Esophagus squamous epithelium (tissue), 4 donors: ENCODE data around the gene CLEC14A.

Experiments
- CTCF ChIP-seq, 6 experiments: fragments of 450-650 bp in 4 of 6; fragments of 200-600 bp in 2 of 6; sonication (generic) in 2 of 6; IDR thresholded peaks; one replicate each; pipeline ENCODE4 v1.5.1; 2016 to 2019; ENCODE audit warnings: antibody characterized with exemption in 6 of 6, mild to moderate bottlenecking in 4 of 6, moderate library complexity in 4 of 6
- POLR2A ChIP-seq, 4 donors: fragments of 450-650 bp; IDR thresholded peaks; one replicate each; pipeline ENCODE4 v1.6.1; 2017; ENCODE audit warnings: antibody characterized with exemption in 4 of 4, mild to moderate bottlenecking in 4 of 4, moderate library complexity in 3 of 4

DNA sequence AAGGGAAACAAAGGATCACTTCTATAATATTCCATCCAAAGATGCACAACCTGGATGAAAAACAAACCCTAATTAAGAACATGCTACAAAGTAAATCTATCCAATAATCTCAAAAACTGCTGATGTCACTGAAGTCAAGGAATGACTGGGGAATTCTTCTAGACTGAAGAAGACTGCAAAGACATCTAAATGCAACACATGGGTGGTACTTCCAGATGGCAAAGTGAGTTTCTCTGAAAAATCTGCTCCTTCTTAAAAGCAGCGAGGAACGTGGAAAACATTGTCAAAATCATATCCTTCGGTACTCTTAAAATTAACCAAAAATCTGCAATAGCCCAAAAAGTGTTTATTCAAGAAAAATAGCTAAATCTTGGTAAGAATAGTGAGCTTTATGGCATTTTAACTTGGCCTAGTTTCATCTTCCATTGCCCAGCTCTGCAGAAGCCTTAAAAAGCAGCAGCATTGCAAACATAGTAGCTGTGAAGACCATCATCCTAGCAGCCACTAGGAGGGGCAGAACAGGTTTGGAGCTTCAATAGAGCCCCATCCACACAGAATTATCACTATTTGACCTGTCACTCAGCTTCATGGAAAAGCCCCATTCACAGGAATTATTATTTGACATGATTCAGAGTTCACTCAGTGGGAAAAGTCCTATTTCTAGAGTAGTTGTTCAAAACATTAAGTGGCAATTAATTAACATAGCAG lies 7.4 kb downstream of the CLEC14A start:
- TF ChIP-seq CTCF (IDR thresholded peaks at IDR 0.05) (no peak), POLR2A (IDR thresholded peaks at IDR 0.05) (no peak)
